Keratinocyte (primary cell): ENCODE data around the gene TMUB1.

Source experiments
- CTCF ChIP-seq, 3 experiments: IDR thresholded peaks in 1 of 3; conservative IDR thresholded peaks in 1 of 3; optimal IDR thresholded peaks in 1 of 3; 2 replicates in 2 of 3; 3 replicates in 1 of 3; pipeline versions ENCODE3 to v1.5.1; 2011; ENCODE audit warnings: low read length in 3 of 3, mild to moderate bottlenecking in 3 of 3, moderate library complexity in 2 of 3, control low read depth in 1 of 3, inconsistent platforms in 1 of 3; ENCODE audit not compliant: insufficient read depth in 2 of 3; ENCODE audit errors: extremely low read depth in 1 of 3
- EZH2 ChIP-seq: IDR thresholded peaks from one replicate; pipeline ENCODE4 v1.6.1; 2012; ENCODE audit warnings: inconsistent platforms, mild to moderate bottlenecking, low read length, moderate library complexity

- TF ChIP-seq CTCF (optimal IDR thresholded peaks at IDR 0.05 in 1 of 3, IDR thresholded peaks at IDR 0.05 in 1 of 3, conservative IDR thresholded peaks at IDR 0.05 in 1 of 3; ENCODE audit: extremely low read depth in 1 of 3, insufficient read depth in 2 of 3, low read length in 3 of 3) (no peak), EZH2 (no peak)
Observed at GRCh38 chr7:151115836-151116418, 32.6 kb upstream of the TMUB1 start.
